GM10248 (cell line): ENCODE measurements around the gene RAB3GAP2.
"Not testable (repeated sequence)": the region's sequence is repeated elsewhere in the genome, so short reads cannot be mapped to it uniquely, and the experiment has no call there.

Source experiments
- CTCF ChIA-PET: fragments of 300-600 bp; sonication (Branson Sonifier 250); formaldehyde crosslinking; extraction: SDS; loops from one replicate; lab custom pipeline; 2021; ENCODE audit warnings: antibody characterized with exemption; lab: Yijun Ruan, JAX
- POLR2A ChIA-PET: fragments of 350-650 bp; sonication (Branson Sonifier 250); formaldehyde crosslinking; extraction: SDS; loops from one replicate; lab custom pipeline; 2020; ENCODE audit warnings: antibody characterized with exemption; lab: Yijun Ruan, JAX
- DNase-seq: peaks from one replicate; pipeline ENCODE4 v3.0.0; 2012; ENCODE audit errors: extremely low spot score
- CTCF ChIP-seq: IDR thresholded peaks from 2 replicates; pipeline ENCODE4 v1.5.1; 2012; ENCODE audit warnings: mild to moderate bottlenecking, low read depth; ENCODE audit errors: extremely low read depth, missing control alignments, control extremely low read depth

Gene RAB3GAP2

GRCh38 chr1:220182111-220182510, 90.1 kb downstream of the RAB3GAP2 start:
- no peak for TF ChIP-seq CTCF
- CTCF ChIA-PET = interaction anchor here (1.7 to 2.1 kb wide), 2 partner anchors 11 to 13 kb away, joined by 4 to 5 read pairs; no protein-coding TSS in a partner anchor
- POLR2A ChIA-PET = no interaction called here
- DNase-seq = no peak

- ChIA-PET POLR2A (no interaction called here), CTCF (interaction anchor here (0.6 to 1.4 kb wide), 5 partner anchors 12 to 71 kb away, joined by 3 to 6 read pairs (median 3); no protein-coding TSS in a partner anchor)
Measured at GRCh38 chr1:220176540-220176939, 95.7 kb downstream of the RAB3GAP2 start.

GRCh38 chr1:220170836-220171526, 101.3 kb downstream of the RAB3GAP2 start:
- TF ChIP-seq CTCF = no peak
- ChIA-PET POLR2A (no interaction called here), CTCF (interaction anchor here (1.0 kb wide), 1 partner anchor 17 kb away, joined by 3 read pairs; no protein-coding TSS in a partner anchor)
- DNase-seq = no peak

More at GRCh38 chr1:220176540-220176939, 95.7 kb downstream of the RAB3GAP2 start:
- no peak for DNase-seq
- no peak for TF ChIP-seq CTCF

GRCh38 chr1:220169887-220170286, 102.4 kb downstream of the RAB3GAP2 start:
- DNase-seq, POLR2A ChIA-PET: not testable (repeated sequence)
- CTCF ChIA-PET = interaction anchor here (1.3 kb wide), 1 partner anchor 24 kb away, joined by 3 read pairs; no protein-coding TSS in a partner anchor

GRCh38 chr1:220166853-220167252, 105.4 kb downstream of the RAB3GAP2 start:
- ChIA-PET CTCF (no interaction called here), POLR2A (no interaction called here)
- TF ChIP-seq CTCF = no peak
- DNase-seq = no peak

GRCh38 chr1:220164517-220164916, 107.7 kb downstream of the RAB3GAP2 start:
- DNase-seq = no peak
- no peak for TF ChIP-seq CTCF
- CTCF ChIA-PET = interaction anchor here (1.0 to 1.6 kb wide), 5 partner anchors 8 to 56 kb away, joined by 3 to 5 read pairs (median 4); no protein-coding TSS in a partner anchor
- POLR2A ChIA-PET = interaction anchor here (0.7 kb wide), 1 partner anchor 412 kb away, joined by 6 read pairs; no protein-coding TSS in a partner anchor

- POLR2A ChIA-PET = interaction anchor here (0.7 kb wide), 3 partner anchors 80 to 412 kb away, joined by 3 to 6 read pairs (median 6); no protein-coding TSS in a partner anchor
- DNase-seq = no peak
- CTCF ChIA-PET = interaction anchor here (0.8 to 1.8 kb wide), 7 partner anchors 9 to 171 kb away, joined by 3 to 6 read pairs (median 4); no protein-coding TSS in a partner anchor
- no peak for TF ChIP-seq CTCF
Measured at GRCh38 chr1:220164116-220164515, 108.1 kb downstream of the RAB3GAP2 start.
